ENCODE measurements around the gene GFPT2. TPM values are rescaled to one million over a fixed set of nuclear protein-coding genes. Genes with fewer than 3 reads are reported as not detected.

The GFPT2 gene
- total and polyA plus RNA-seq, 2 of the 4 experiments (the other 2 are of a cell fraction) = 20.3 to 20.8 TPM

DNA sequence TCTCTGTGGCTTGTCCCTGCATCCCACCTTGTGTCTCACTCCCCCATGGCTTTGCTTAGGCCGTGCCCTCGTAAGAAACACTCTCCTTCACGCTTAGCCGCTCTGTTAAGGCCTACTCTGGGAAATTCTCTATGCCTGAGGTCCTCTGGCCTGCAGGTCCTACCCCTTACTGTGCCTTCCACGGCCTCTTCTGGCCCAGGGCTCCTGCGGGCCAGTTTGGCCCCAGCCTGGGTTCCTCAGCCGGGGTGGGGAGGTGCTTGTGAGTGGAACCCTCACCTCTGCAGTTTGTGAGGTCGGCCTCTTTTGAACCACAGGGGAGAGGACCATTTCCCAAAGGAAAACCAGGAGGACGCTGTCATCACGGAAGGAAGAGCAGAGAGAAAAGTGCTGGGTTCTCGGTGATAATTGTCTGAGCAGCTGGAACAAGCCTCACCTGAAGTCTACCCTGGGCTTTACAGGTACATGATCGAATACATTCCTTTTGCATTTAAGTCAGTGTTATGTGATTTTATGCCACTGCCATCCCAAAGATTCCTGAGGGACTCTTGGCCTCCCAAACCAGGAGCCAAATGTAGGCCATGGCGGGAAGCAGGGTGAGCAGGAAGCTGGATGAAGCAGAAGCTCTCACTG, 28.8 kb upstream of the GFPT2 start:
- Histone ChIP-seq H2AK9ac (replicated peaks; ENCODE audit: low read depth, low read length, poor library complexity) (no peak overlapping the region), H3K9me3 (ENCODE audit: control insufficient read depth, insufficient read depth, low read length) (no peaks in the 10 kb centered on the region), H3K23ac (ENCODE audit: low read depth, low read length) (no peak overlapping the region), H3K36me3 (ENCODE audit: control insufficient read depth, insufficient read depth, low read length) (no peaks in the 10 kb centered on the region), H3K9me1 (ENCODE audit: insufficient read depth, low read length) (no peaks in the 10 kb centered on the region), H3K79me1 (ENCODE audit: low read depth in 1 of 2, low read length in 2 of 2) (no peaks in the 10 kb centered on the region), H4K8ac (ENCODE audit: low read depth in 2 of 2, low read length in 2 of 2) (no peak overlapping the region), H3K18ac (ENCODE audit: low read depth, low read length) (no peak overlapping the region), H2AK5ac (ENCODE audit: low read depth, low read length) (no peak overlapping the region), H3K4me2 (ENCODE audit: low read depth, low read length) (no peak overlapping the region), H2BK5ac (ENCODE audit: low read depth, low read length, poor library complexity, severe bottlenecking) (no peak overlapping the region), H3K14ac (replicated peaks; ENCODE audit: low read depth, low read length) (no peak overlapping the region), H3K27ac (ENCODE audit: insufficient read depth, low read length) (no peak overlapping the region), H3K4me3 (ENCODE audit: insufficient read depth, low read depth, low read length) (no peak overlapping the region), H3K27me3 (ENCODE audit: control insufficient read depth, insufficient read depth, low read length) (peaks cover 10% of the 10 kb centered on the region), H4K91ac (ENCODE audit: insufficient read depth, low read depth, low read length) (no peak overlapping the region), H2AFZ (replicated peaks; ENCODE audit: low read length, poor library complexity) (no peak overlapping the region), H4K20me1 (ENCODE audit: insufficient read depth, low read length) (no peaks in the 10 kb centered on the region), H3K4me1 (ENCODE audit: control insufficient read depth, insufficient read depth, low read length) (no peaks in the 10 kb centered on the region), H3K56ac (ENCODE audit: extremely low read depth, insufficient read depth, low read length) (no peak overlapping the region), H4K5ac (ENCODE audit: low read depth, low read length) (no peak overlapping the region), H2BK120ac (ENCODE audit: low read depth, low read length) (no peak overlapping the region), H2BK20ac (ENCODE audit: low read depth, low read length) (no peak overlapping the region), H3K4ac (ENCODE audit: low read depth, low read length) (no peak overlapping the region), H3K9ac (ENCODE audit: low read depth, low read length) (no peak overlapping the region), H2BK15ac (ENCODE audit: low read depth, low read length) (no peak overlapping the region)
- POLR2A ChIA-PET (ENCODE audit: unreplicated experiment) = no interaction called here
- no TSS peak for BruUV-seq (replicated peaks)
- 83% methylated on average over 2 of the region's 13 CpGs; no CpG with 5 or more reads in 1 of the 2 experiments for WGBS, 2 experiments (ENCODE audit: extremely low coverage in 2 of 2, insufficient read length in 1 of 2)
- intact Hi-C loops (cut with micrococcal nuclease) (no loop called here), dilution Hi-C loops (cut with HindIII; ENCODE audit: low sequenced_read_pairs, unreplicated experiment) (no loop called here), in situ Hi-C loops (cut with MboI; ENCODE audit: low sequenced_read_pairs) (no loop called here)
- DNase-seq (no peak), ATAC-seq (ENCODE audit: low read depth) (no peak)
- CTCF ChIA-PET = no interaction called here
- no peak for TF ChIP-seq FOS (IDR thresholded peaks at IDR 0.05; ENCODE audit: low read depth, low read length)
- TF ChIP-seq RAD21 (IDR thresholded peaks at IDR 0.05; ENCODE audit: low read length) = no peak
- TF ChIP-seq, protein P1, sequence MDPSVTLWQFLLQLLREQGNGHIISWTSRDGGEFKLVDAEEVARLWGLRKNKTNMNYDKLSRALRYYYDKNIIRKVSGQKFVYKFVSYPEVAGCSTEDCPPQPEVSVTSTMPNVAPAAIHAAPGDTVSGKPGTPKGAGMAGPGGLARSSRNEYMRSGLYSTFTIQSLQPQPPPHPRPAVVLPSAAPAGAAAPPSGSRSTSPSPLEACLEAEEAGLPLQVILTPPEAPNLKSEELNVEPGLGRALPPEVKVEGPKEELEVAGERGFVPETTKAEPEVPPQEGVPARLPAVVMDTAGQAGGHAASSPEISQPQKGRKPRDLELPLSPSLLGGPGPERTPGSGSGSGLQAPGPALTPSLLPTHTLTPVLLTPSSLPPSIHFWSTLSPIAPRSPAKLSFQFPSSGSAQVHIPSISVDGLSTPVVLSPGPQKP (IDR thresholded peaks at IDR 0.05; ENCODE audit: borderline replicate concordance, low read depth, low read length) = no peak

Measured in IMR-90 (cell line).